AML-193 (cell line): ENCODE data around the gene OR6K3.
A peak's percentile ranks its signal among the peaks of the same experiment; 100 is the strongest.

Source experiments
- DNase-seq, 2 experiments: peaks; one replicate each; lab custom pipeline; 2025; lab: John Stamatoyannopoulos, UW

OR6K3 gene

DNA sequence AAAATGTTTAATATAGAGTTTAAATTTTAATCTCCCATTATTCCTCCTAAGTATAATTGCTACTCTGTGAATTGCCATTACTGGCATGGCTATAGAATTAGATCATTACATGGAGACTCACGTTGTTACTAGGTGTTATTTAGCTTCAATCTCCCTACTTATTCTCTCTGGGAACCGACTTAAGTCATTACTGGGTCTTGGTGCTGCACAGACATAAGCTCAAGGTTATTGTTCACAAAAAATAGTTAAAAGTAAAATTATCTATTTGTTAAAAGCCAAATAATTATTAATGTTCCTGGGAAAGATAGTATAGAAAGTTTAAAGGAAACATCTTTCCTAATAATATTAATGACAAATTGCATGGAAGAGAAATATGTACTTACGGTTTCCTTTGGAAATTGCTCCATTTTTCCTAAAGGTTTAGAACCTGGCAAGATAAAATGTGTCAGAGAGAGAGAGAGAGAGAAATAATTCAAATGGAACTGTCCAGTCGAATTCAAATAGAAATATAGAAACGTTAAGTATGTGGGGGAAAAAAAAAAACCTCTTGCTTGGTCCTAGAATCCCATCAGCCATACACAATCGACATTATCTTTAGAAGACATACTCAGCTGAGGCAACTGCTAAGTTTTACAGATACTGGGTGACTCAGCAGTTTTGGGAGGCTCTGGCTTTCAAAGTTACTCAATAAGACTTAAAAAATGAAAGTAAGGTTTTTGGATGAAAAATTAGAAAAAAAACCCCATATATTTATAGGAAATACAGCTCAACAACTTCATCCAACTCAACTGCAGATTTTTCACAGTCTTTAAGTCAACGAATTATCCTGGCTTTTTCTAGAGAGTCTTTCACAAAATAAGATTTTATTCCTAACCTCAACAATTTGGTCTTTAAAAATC is 34.2 kb downstream of the OR6K3 start, which contains the start of gene SPTA1:
SPTA1 (minus strand) TSS at position 605 of the 899 bp plus-strand sequence; CDS start at position 407, 198 bp downstream.
- peak; percentile 48 to 63 for DNase-seq

DNA sequence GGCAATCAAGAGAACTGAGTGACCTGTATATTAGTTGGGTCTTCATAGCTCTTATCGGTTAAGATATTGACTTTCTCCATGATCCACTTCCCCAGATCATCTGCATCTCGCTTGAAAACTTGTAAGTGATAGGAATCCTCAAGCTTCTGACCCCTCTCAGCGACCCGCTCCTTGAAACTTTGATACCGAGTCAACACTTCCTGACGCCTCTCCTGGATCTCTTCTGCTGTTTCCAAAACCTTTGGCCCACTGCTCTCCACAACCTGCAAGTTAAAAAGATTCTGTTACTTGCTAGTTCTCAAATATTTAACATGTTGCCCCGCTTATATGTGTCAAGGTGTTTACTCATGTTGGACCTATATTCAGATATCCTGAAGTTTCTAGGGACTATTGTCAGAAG is 35.4 kb downstream of the OR6K3 start:
- no peak for DNase-seq

DNA sequence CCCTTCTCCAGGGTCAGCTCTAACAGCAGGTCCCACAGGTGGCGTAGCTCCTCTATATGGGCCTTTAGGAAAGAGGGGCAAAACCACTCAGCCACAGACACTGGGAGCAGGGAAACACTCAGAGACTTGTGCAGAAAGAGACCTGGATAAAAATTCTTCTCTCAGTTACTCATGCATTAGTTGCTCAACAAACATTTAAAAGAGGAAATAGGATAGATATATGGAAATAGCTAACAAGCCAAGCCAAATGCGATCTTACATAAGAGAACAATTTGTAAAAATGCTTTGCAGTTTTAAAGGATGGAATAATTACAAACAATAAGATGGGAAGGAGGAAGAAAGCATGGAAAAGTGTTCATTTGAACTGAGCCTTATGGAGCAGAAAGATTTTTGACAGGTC is 38.9 kb downstream of the OR6K3 start:
- DNase-seq, result peak; percentile 53 to 54

DNA sequence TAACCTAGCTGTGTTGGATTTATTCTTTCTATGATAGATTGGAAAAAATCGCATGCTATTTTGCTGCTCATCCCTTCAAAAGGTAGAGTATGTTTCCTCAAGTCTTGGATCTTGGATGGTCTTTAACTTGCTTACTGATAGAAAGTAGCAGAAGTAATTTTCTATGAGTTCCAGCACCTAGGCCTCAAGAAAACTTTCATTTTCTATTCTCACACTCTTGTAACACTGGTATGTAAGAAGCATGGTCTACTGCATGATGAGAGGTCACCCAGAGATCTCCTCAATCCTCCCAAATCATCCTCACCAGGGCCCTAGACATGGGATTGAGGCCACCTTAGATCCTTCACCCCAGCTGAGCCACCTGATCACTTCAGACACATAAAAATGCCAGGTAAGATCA is 41.2 kb downstream of the OR6K3 start:
- DNase-seq, result no peak

DNA sequence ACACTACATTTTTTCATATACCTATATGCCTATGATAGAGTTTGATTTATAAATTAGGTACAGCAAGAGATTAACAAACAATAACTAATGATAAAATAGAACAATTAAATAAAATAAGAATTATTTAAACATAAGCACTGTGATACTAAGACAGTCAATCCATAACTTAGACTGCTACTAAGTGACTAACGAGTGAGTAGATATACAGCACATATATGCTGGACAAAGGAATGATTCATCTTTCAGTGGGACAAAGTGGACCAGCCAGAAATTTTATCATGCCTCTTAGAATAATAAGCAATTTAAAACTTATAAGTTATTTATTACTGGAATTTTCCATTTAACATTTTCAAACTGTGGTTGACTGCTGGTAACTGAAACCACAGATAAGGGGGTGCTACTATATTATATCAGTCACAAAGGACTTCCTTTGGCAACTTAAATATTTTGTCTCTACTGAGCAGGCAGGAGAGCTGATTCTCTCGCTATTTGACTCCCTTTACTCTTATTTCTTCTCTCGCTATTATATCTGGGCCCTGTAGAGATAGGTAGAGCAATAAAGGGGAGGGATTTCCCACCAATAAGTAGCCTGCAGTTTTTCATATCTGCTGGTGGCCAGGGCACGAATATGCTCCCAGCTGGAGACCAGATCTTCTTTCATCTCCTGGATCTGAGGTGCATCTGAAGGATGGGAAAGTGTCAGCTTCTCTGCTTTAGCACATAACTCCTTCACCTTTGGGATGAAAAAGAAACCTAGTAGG is 44.8 kb downstream of the OR6K3 start:
- no peak for DNase-seq

DNA sequence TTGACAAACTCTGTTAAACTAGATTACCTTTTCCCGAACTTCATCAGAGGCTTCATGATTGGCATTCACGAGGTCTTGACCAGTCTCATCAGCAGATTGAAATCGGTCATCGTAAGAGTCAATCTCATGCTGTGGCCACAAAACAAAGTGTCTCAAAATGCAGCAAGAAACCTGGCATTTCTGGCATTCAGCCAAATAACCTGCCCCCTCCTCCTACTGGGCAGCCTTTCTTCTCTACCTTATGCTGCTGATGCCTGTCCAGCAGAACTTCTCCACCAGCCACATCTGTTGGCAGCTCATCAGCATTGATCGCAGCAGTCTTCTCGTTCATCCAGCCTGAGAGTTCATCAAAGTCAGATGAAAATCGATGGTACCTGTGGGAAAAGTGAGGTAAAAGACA is 46.2 kb downstream of the OR6K3 start:
- no peak for DNase-seq
